Measurements from ENCODE around the gene AP1AR. TPM values are rescaled to one million over a fixed set of nuclear protein-coding genes. Genes with fewer than 3 reads are reported as not detected.
A peak's percentile ranks its signal among the peaks of the same experiment; 100 is the strongest.

The AP1AR gene, protein sequence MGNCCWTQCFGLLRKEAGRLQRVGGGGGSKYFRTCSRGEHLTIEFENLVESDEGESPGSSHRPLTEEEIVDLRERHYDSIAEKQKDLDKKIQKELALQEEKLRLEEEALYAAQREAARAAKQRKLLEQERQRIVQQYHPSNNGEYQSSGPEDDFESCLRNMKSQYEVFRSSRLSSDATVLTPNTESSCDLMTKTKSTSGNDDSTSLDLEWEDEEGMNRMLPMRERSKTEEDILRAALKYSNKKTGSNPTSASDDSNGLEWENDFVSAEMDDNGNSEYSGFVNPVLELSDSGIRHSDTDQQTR
- 10 to 100 TPM in 4 of 6 experiments, 1 to 10 TPM in 2; 9.2 to 13.8 (median 11.1) TPM for total RNA-seq
- long read RNA-seq, partial matches to known transcripts = 2 of 6 reads
- long read RNA-seq, other reads (novel, unspliced or antisense) = 0 of 6 reads

DNA sequence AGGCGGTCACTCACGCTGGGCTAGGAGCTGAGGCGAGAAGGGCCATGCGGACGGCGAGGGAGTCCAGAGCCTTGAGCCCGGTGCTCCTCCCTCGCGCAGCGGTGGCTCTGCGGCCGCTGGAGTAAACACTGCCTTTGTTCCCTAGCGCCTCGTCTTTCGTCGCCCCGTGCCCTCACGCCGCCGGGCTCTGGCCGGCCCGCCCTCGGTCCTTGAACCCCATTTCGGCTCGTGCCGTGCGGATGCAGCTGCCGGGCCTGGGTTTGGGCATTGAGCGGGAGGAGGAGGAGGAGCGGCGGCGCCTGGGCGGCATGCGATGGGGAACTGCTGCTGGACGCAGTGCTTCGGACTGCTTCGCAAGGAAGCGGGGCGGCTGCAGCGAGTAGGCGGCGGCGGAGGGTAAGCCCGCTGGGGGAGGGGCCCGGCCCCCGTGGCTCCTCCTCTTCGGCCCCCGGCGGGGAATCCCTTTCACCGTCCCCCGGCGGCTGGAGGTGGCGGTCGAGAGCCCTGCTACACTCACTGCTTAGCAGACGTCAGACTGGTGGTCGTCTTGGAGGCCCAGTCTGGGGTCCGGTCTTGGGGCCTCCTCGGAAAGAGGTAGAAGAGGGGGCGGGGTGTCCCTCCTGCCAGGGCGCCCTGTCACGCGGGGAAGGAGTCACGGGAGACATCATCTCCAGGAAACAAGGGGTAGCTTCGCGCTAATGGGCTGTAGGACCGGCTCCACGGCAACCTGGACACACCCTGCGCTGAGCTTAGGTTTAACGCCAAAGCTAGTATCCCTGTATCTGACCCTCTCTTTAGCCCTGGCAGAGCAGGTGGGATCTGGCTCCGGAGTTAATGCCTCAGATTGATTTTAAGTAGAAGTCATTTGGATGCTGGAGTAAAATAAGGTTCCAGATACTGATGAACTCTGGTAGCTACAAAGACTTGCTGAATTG is at the start of gene AP1AR:
AP1AR (plus strand) TSS at position 9 of the 935 bp plus-strand sequence; CDS start at position 314, 305 bp downstream.
- DNase-seq (peak; percentile 82 to 90 (median 86)), ATAC-seq (peak; percentile 72 to 80 (median 77))
- TF ChIP-seq, protein P1, sequence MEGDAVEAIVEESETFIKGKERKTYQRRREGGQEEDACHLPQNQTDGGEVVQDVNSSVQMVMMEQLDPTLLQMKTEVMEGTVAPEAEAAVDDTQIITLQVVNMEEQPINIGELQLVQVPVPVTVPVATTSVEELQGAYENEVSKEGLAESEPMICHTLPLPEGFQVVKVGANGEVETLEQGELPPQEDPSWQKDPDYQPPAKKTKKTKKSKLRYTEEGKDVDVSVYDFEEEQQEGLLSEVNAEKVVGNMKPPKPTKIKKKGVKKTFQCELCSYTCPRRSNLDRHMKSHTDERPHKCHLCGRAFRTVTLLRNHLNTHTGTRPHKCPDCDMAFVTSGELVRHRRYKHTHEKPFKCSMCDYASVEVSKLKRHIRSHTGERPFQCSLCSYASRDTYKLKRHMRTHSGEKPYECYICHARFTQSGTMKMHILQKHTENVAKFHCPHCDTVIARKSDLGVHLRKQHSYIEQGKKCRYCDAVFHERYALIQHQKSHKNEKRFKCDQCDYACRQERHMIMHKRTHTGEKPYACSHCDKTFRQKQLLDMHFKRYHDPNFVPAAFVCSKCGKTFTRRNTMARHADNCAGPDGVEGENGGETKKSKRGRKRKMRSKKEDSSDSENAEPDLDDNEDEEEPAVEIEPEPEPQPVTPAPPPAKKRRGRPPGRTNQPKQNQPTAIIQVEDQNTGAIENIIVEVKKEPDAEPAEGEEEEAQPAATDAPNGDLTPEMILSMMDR (IDR thresholded peaks at IDR 0.05) = peak in 3 of 4 donors; percentile 12 to 27 (median 26)
- TF ChIP-seq POLR2A (IDR thresholded peaks at IDR 0.05) = peak; percentile 95
- Histone ChIP-seq H3K27me3 (no peaks in the 10 kb centered on the region), H3K9me3 (no peaks in the 10 kb centered on the region), H3K4me1 (peaks cover 0 to 17% (median 7%) of the 10 kb centered on the region in 4 donors), H3K27ac (peak within 1 kb of the TSS; percentile 95 to 99 (median 96)), H3K4me3 (peak within 1 kb of the TSS; percentile 87 to 94 (median 94)), H3K36me3 (no peaks in the 10 kb centered on the region)
- 0% methylated on average over 18 of the region's 70 CpGs for WGBS (ENCODE audit: insufficient coverage, low coverage, low lambda C conversion rate, missing lambda C conversion rate)
- intact Hi-C loops (cut with DNase I) = loop anchor here in 1 of 2 donors (10.0 kb wide), 1 partner anchor 127 kb away; no protein-coding TSS in a partner anchor

- Histone ChIP-seq H3K27ac (no peak overlapping the region), H3K36me3 (no peaks in the 10 kb centered on the region), H3K27me3 (no peaks in the 10 kb centered on the region), H3K9me3 (no peaks in the 10 kb centered on the region), H3K4me1 (peaks cover 0 to 9% (median 1%) of the 10 kb centered on the region in 4 donors), H3K4me3 (no peak overlapping the region)
- no peak for DNase-seq
- no peak for TF ChIP-seq POLR2A (IDR thresholded peaks at IDR 0.05)
- TF ChIP-seq, protein P1 (IDR thresholded peaks at IDR 0.05) = no peak
- WGBS (ENCODE audit: insufficient coverage, low coverage, low lambda C conversion rate, missing lambda C conversion rate) = 7% methylated on average over 2 of the region's 3 CpGs
- intact Hi-C loops (cut with DNase I) = no loop called here
- peak; percentile 41 to 76 (median 63) for ATAC-seq
These were observed 49.0 kb upstream of the AP1AR start for GRCh38 chr4:112182604-112183003.

GRCh38 chr4:112183252-112183651 is 48.3 kb upstream of the AP1AR start:
- no peaks in the 10 kb centered on the region for H3K9me3 ChIP-seq
- ATAC-seq (peak in 1 of 4 donors; percentile 34), DNase-seq (no peak)
- no peaks in the 10 kb centered on the region for H3K27me3 ChIP-seq
- no peaks in the 10 kb centered on the region for H3K36me3 ChIP-seq
- H3K4me1 ChIP-seq = peaks cover 0 to 9% (median 1%) of the 10 kb centered on the region in 4 donors
- intact Hi-C loops (cut with DNase I) = no loop called here
- no peak overlapping the region for H3K27ac ChIP-seq
- no peak overlapping the region for H3K4me3 ChIP-seq
- 41% methylated on average over 2 of the region's 2 CpGs for WGBS (ENCODE audit: insufficient coverage, low coverage, low lambda C conversion rate, missing lambda C conversion rate)
- TF ChIP-seq, protein P1 (IDR thresholded peaks at IDR 0.05) = no peak
- no peak for TF ChIP-seq POLR2A (IDR thresholded peaks at IDR 0.05)

DNA sequence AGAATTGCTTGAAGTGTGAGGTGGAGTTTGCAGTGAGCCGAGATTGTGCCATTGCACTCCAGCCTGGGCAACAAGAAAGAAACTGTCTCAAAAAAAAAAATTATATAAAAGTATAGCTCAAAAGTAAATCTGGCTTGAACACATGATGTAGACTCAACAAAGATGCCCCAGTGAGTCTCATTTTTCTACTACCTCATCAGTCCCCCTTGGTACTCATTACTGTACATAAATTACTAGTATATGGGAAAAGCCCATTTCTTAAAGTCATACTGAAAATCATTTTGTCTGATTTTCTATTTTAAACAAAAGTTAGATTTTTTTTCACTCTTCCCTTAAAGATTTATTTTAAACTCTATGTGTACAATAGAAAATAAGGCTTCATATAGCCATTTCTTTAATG is 47.1 kb upstream of the AP1AR start:
- WGBS (ENCODE audit: insufficient coverage, low coverage, low lambda C conversion rate, missing lambda C conversion rate) = 100% methylated on average over 1 of the region's 1 CpG
- ATAC-seq (no peak), DNase-seq (no peak)
- no peak for TF ChIP-seq POLR2A (IDR thresholded peaks at IDR 0.05)
- TF ChIP-seq, protein P1 (IDR thresholded peaks at IDR 0.05) = no peak
- no peaks in the 10 kb centered on the region for H3K36me3 ChIP-seq
- no peaks in the 10 kb centered on the region for H3K9me3 ChIP-seq
- intact Hi-C loops (cut with DNase I) = no loop called here
- H3K4me1 ChIP-seq = peaks cover 0 to 9% (median 1%) of the 10 kb centered on the region in 4 donors
- no peak overlapping the region for H3K27ac ChIP-seq
- H3K4me3 ChIP-seq = no peak overlapping the region
- no peaks in the 10 kb centered on the region for H3K27me3 ChIP-seq
